Endothelial cell (in vitro differentiated cells): Measurements from ENCODE around the gene EXOSC10. TPM values are rescaled to one million over a fixed set of nuclear protein-coding genes. Genes with fewer than 3 reads are reported as not detected.

Source experiments
- DNase-seq: peaks from one replicate; pipeline ENCODE4 v3.0.0; 2021; ENCODE audit warnings: low spot score
- H3K27ac Mint-ChIP-seq: one replicate; pipeline ENCODE4 v1.8.0; 2021; ENCODE audit warnings: mixed read lengths, inconsistent platforms; ENCODE audit not compliant: unreplicated experiment
- H3K27me3 Mint-ChIP-seq: one replicate; pipeline ENCODE4 v1.8.0; 2021; ENCODE audit warnings: mild to moderate bottlenecking, moderate library complexity, mixed read lengths, inconsistent platforms; ENCODE audit not compliant: unreplicated experiment
- H3K36me3 Mint-ChIP-seq: one replicate; pipeline ENCODE4 v1.8.0; 2021; ENCODE audit warnings: mild to moderate bottlenecking, low read depth, mixed read lengths, inconsistent platforms; ENCODE audit not compliant: unreplicated experiment
- H3K4me1 Mint-ChIP-seq: one replicate; pipeline ENCODE4 v1.8.0; 2021; ENCODE audit warnings: mild to moderate bottlenecking, mixed read lengths, inconsistent platforms; ENCODE audit not compliant: unreplicated experiment
- H3K4me3 Mint-ChIP-seq: one replicate; pipeline ENCODE4 v1.8.0; 2021; ENCODE audit warnings: mild to moderate bottlenecking, mixed read lengths, inconsistent platforms; ENCODE audit not compliant: unreplicated experiment
- H3K9me3 Mint-ChIP-seq: one replicate; pipeline ENCODE4 v1.8.0; 2021; ENCODE audit warnings: mixed read lengths, inconsistent platforms; ENCODE audit not compliant: unreplicated experiment
- CTCF ChIP-seq: fragments of 200-600 bp; sonication (generic); IDR thresholded peaks from one replicate; pipeline ENCODE4 v1.5.0; 2021; ENCODE audit warnings: antibody characterized with exemption; ENCODE audit not compliant: unreplicated experiment
- total RNA-seq: library from RNA; stranded (reverse); fragmentation: NEBNext Ultra II Directional; extraction: Animal tissue kit (Norgen Biotek cat#: 25700); gene quantifications from one replicate; pipeline ENCODE4 v1.2.1, GENCODE V29; 2021; ENCODE audit not compliant: unreplicated experiment

The EXOSC10 gene
- total RNA-seq, 1 donor from 2014 or later, result 80.6 TPM

- Mint-ChIP-seq H3K36me3 (peaks cover 12% of the 10 kb centered on the region), H3K4me1 (peaks cover 13% of the 10 kb centered on the region), H3K27ac (no peak overlapping the region), H3K4me3 (no peak overlapping the region), H3K9me3 (no peaks in the 10 kb centered on the region), H3K27me3 (peaks cover 3% of the 10 kb centered on the region)
- no peak for TF ChIP-seq CTCF
- DNase-seq, result no peak
These were observed 37.9 kb downstream of the EXOSC10 start for GRCh38 chr1:11061652-11062365.

- peak; percentile 93 for DNase-seq
- H3K9me3 Mint-ChIP-seq, result no peaks in the 10 kb centered on the region
- peaks cover 13% of the 10 kb centered on the region for H3K4me1 Mint-ChIP-seq
- no peaks in the 10 kb centered on the region for H3K36me3 Mint-ChIP-seq
- peaks cover 3% of the 10 kb centered on the region for H3K27me3 Mint-ChIP-seq
- peak; percentile 50 for TF ChIP-seq CTCF
- no peak within 1 kb of the TSS for H3K27ac Mint-ChIP-seq
- H3K4me3 Mint-ChIP-seq, result peak within 1 kb of the TSS; percentile 97
These were observed 39.5 kb downstream of the EXOSC10 start, which contains the start of gene SRM for GRCh38 chr1:11059968-11060830. Gene SRM, minus strand, starts transcription at chr1:11060018. Its CDS starts 75 bp downstream, at chr1:11059943.

GRCh38 chr1:11059155-11059967, 40.3 kb downstream of the EXOSC10 start:
- Mint-ChIP-seq H3K4me1 (peaks cover 13% of the 10 kb centered on the region), H3K4me3 (peak overlapping the region; percentile 97), H3K27me3 (peaks cover 3% of the 10 kb centered on the region), H3K36me3 (peaks cover 2% of the 10 kb centered on the region), H3K27ac (no peak overlapping the region), H3K9me3 (no peaks in the 10 kb centered on the region)
- no peak for DNase-seq
- TF ChIP-seq CTCF, result no peak

GRCh38 chr1:11058595-11059154, 41.0 kb downstream of the EXOSC10 start:
- Mint-ChIP-seq H3K9me3 (no peaks in the 10 kb centered on the region), H3K27me3 (peaks cover 3% of the 10 kb centered on the region), H3K36me3 (peaks cover 3% of the 10 kb centered on the region), H3K4me3 (peak overlapping the region; percentile 97), H3K27ac (no peak overlapping the region), H3K4me1 (peaks cover 13% of the 10 kb centered on the region)
- DNase-seq, result no peak
- no peak for TF ChIP-seq CTCF
